NCI-H1694 treated with DMSO at 0.1 percent for 48 hours (cell line): Measurements from ENCODE around the gene INSL4.

Source experiments
- DNase-seq: peaks from one replicate; lab custom pipeline; 2025; lab: John Stamatoyannopoulos, UW

The INSL4 gene

GRCh38 chr9:5231212-5231611 is at the start of gene INSL4:
Gene INSL4, plus strand, starts transcription at chr9:5231419. Its CDS starts 105 bp downstream, at chr9:5231524.
- DNase-seq = no peak

DNA sequence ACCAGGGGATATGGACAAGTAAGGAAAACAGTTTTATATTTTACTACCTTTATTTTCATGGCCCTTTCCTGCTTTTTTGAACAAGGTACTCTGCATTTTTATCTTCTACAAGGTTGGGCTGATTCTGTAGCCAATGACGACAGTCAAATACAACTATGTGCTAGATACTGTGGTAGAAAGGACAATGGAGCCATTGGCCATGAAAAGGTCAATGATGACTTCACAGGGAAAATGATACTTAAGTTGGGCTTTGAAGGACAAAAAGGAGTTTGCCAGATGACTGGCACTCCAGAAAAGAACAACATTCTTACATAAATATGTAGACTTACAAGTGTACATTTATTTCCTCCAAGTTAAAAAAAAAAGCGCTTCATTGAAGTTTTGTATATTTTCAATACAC is 46.4 kb upstream of the INSL4 start:
- no peak for DNase-seq

DNA sequence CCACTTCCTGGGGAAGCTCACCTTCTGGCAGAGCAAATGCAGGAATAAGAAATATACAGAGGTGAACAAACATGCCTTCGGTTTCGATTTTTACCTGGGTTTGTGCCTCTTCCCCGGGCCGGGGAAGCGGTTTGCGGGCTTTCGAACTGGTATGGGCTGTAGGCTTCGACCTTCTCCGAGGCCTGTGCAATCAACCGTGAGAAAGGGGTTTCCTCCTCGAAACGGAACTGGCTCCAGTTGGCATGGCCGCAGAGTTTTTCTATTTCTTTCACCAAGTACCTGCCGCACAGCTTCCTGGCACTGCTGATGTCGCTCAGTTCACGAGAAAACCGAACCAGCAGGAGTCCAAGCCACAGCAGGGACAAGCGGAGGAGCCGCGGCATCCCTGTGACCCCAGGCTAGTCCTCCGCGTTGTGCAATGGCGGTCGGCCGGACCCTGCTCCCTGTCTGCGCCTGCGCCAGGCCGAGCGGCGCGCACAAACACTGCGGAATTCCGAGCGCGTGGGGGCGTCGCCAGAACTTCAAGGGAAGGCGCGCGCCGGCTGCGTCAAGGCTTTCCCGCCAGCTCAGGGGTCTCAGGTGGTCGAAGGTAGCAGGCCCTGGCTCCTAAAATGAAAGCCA is 45.9 kb upstream of the INSL4 start, which contains the start of gene INSL6:
Gene INSL6, minus strand, starts transcription at position 420 of the 621 bp plus-strand sequence. Its CDS starts 37 bp downstream, at position 383.
- DNase-seq = no peak

DNA sequence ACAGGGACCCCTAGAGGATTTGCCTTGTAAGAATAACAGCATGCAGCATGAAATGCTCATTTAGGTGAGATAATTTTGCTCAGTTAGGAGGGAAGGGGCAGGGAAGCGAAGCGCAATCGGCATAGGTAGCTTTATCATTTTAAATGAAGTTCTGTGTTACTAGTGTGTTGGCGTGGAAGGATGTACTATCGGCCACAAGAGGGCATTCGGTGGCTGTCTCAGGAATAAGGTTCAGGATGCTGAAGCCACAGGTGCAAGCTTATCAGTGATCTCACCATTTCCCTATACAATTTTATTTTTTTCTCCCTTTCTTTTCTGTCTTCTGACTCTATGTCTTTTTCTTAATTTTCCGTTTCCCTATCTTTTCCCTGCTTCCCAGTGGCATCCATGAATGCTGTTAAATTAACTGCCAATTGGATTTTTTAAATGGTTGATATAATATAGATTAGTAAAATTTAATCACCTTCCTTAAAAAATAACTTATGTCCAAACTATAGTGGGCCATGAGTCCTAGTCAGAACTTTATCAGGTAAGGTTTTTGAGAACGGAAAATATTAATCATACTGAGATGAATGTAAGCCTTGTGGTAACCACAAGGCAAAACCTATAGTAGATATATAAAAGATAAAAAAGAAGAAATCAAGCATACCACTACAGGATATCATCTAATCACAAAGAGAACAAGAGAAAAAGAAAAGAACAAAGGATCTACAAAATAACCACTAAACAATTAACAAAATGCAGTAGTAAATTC is 44.6 kb upstream of the INSL4 start:
- DNase-seq = peak; percentile 67

DNA sequence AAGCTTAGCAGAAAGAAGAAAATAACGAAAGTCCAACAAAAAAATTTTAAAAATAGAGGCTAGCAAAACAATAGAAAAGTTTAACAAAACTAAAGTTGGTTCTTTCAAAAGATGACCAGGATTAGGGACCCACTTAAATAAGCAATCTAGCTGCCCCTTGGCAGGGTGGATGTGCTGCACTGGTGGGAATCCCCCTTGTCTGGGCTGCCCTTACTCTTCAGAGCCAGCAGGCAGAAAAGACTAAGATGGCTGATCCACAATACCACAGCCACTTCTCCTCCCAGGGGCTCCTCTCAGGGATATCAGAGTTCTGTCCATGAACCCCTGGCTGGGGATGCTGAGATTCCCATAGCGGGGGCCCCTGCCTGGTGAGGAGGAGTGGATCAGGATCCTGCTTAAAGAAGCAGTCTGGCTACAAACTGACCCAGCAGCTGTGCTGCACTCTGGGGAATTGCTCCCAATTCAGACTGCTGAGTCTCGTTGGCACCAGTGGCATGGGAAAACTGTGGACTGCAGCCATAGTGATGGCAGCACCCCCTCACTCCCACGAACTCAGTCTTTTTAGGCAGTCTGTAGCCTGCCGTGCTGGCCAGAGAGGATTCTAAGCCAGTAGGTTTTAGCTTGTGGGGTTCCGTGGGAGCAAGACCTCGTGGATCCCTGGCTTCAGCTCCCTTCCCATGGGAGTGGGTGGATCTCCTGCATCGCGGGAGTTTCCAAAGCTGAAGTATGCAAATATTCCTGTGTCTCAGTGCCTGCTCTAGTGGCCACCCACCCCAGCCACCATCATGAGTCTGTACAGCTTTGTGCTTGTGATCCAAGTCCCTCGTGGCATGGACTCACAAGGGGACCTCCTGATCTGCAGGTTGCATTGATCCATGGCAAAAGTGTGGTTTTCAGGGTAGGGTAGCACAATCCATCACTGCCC is 42.9 kb upstream of the INSL4 start:
- DNase-seq = no peak

DNA sequence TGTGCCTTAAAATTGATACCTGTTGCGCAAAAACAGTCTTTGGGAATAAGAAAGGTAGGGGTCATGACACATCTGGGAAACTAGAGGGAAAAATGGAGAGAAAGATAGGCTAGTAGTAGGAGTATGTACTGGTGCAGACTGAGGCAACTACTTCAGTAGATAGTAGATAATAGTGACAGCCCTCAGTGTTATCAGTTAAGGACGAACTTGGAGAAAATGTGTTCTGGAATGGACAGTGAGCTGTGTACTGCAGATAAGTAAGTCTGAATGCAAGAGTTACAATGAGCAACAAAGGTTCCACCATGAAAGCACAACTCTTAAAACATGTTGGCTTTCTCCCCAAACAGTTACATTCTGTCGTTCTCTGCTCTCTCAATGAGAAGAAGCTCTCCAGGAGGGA is 39.2 kb upstream of the INSL4 start:
- DNase-seq = no peak

DNA sequence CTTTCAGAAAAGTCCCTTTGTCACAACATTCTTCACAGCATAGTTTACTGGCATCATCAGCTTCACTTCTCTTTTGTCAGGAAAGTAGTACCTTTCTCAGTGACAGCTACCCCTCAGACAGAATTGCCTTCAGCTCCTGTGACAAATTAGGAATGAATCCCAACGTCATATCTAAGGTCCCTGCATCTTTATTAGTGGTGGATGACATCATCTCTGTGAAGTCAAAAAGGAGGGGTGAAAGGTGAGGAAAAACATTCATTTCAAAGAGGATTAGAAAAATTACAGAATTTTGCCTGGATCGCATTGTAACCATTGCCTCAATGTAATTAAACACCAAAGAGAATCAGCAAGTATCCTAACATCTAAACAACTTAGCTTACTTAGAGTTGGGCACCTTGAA is 37.9 kb upstream of the INSL4 start:
- no peak for DNase-seq

DNA sequence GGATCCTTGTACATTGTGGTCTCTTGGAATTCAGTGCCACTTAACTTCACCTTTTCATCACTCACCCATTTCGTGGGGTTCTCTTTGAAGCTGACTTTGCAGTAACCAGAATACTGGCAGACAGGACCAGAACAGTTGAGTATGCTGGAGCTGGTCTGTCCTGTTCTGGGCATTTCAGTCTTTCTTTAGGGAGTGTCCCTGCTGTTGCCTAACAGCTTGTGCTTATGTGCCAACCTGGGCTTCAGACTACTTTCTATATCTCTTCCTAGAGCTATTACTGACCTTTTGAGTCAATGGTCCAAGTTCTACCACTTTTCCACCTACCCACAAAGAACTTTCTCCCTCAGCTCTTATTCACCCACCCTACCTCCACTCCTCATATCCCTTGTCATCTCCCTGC is 35.8 kb upstream of the INSL4 start:
- no peak for DNase-seq

- DNase-seq = no peak
Observed at GRCh38 chr9:5205071-5205470, 26.1 kb upstream of the INSL4 start.

DNA sequence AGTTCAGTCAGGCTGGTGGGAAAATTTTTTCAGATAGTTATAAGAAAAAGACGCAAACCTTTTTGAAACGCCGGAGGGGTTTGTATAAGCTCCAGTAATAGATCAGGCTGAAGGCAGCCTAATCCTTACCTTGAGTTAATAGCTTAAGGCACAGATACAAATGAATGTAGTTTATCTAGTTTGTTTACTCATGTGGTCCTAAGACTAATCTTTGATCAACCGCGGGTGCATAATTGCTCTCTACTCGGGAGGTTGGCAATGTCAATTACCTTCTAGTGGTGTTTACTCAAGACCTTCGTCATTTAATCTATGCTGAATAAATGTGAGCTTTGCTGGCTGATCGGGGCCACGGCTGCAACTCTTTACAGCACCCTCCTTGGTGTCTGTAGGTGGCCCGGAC is 665 bp upstream of the INSL4 start:
- no peak for DNase-seq

- no peak for DNase-seq
Observed at GRCh38 chr9:5263351-5264218, 32.4 kb downstream of the INSL4 start.

- no peak for DNase-seq
Observed at GRCh38 chr9:5264219-5264595, 33.0 kb downstream of the INSL4 start.

GRCh38 chr9:5265939-5266338 is 34.7 kb downstream of the INSL4 start:
- DNase-seq = no peak

- no peak for DNase-seq
Observed at GRCh38 chr9:5269249-5269715, 38.1 kb downstream of the INSL4 start.

DNA sequence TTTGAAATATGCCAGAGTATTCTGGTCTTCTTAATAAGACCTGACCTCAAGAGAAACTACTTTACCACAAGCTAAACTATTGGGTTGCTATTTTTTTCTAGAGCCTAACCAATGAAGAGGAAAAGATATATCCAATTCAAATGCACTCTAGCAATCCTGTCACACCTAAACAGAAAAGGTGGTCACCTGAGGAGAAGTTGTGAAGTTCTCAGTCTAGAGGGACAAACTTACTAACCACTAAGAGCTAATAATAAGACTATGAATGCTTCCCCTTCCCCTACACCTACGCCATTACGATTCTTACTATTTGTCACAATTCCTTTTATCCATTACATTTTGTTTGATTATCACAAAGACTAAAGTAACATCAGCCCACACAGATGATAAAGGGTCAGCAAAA is 43.6 kb downstream of the INSL4 start:
- DNase-seq = no peak

- DNase-seq = no peak
Observed at GRCh38 chr9:5278486-5278885, 47.3 kb downstream of the INSL4 start.
